CD4-positive, alpha-beta memory T cell (primary cell): Measurements from ENCODE around the gene JSRP1. TPM values are rescaled to one million over a fixed set of nuclear protein-coding genes. Genes with fewer than 3 reads are reported as not detected.
A peak's percentile ranks its signal among the peaks of the same experiment; 100 is the strongest.

Experiments used
- CTCF ChIA-PET: fragments of 350-600 bp; sonication (Branson Sonifier 250); formaldehyde crosslinking; loops from one replicate; lab custom pipeline; 2021; ENCODE audit warnings: inconsistent platforms; ENCODE audit not compliant: partially characterized antibody; lab: Charles Lee
- POLR2A ChIA-PET: fragments of 350-600 bp; sonication (Branson Sonifier 250); formaldehyde crosslinking; loops from one replicate; lab custom pipeline; 2021; ENCODE audit not compliant: partially characterized antibody; lab: Charles Lee
- DNase-seq, 5 donors: peaks; one replicate each; pipeline versions ENCODE4 v3.0.0 to v3.0.0-alpha.2; 2020 to 2022; ENCODE audit warnings: mixed read lengths in 1 of 5
- H3K27ac ChIP-seq: one replicate; pipeline ENCODE4 v1.7.0; 2013; ENCODE audit warnings: low read depth, low read length
- H3K27me3 ChIP-seq: 2 replicates; pipeline ENCODE4 v1.7.0; 2013; ENCODE audit warnings: mild to moderate bottlenecking, low read length, moderate library complexity; ENCODE audit not compliant: insufficient read depth
- H3K36me3 ChIP-seq: 2 replicates; pipeline ENCODE4 v1.7.0; 2013; ENCODE audit warnings: mild to moderate bottlenecking, low read length, moderate library complexity; ENCODE audit not compliant: insufficient read depth
- H3K4me1 ChIP-seq: 2 replicates; pipeline ENCODE4 v1.7.0; 2013; ENCODE audit warnings: mild to moderate bottlenecking, low read length, moderate library complexity; ENCODE audit not compliant: insufficient read depth
- H3K4me3 ChIP-seq, 2 donors: one replicate each; pipeline ENCODE4 v1.7.0; 2013; ENCODE audit warnings: low read length in 2 of 2, mild to moderate bottlenecking in 1 of 2
- H3K9me3 ChIP-seq, 2 donors: one replicate each; pipeline ENCODE4 v1.7.0; 2013; ENCODE audit warnings: low read length in 2 of 2, control low read depth in 1 of 2; ENCODE audit not compliant: control insufficient read depth in 1 of 2
- H3K27ac Mint-ChIP-seq, 7 donors: one replicate each; pipeline ENCODE4 v1.8.0; 2020 to 2021; ENCODE audit warnings: mixed read lengths in 7 of 7, mild to moderate bottlenecking in 6 of 7, inconsistent platforms in 3 of 7, moderate library complexity in 3 of 7
- H3K27me3 Mint-ChIP-seq, 2 donors: one replicate each; pipeline ENCODE4 v1.8.0; 2020 to 2021; ENCODE audit warnings: mixed read lengths in 2 of 2
- H3K36me3 Mint-ChIP-seq, 2 donors: one replicate each; pipeline ENCODE4 v1.8.0; 2020 to 2021; ENCODE audit warnings: mixed read lengths in 2 of 2, inconsistent platforms in 1 of 2, mild to moderate bottlenecking in 1 of 2
- H3K4me1 Mint-ChIP-seq, 4 donors: one replicate each; pipeline ENCODE4 v1.8.0; 2020 to 2021; ENCODE audit warnings: mixed read lengths in 4 of 4, mild to moderate bottlenecking in 1 of 4
- H3K4me3 Mint-ChIP-seq, 8 donors: one replicate each; pipeline ENCODE4 v1.8.0; 2020 to 2021; ENCODE audit warnings: mixed read lengths in 8 of 8, mild to moderate bottlenecking in 7 of 8, moderate library complexity in 6 of 8, inconsistent platforms in 3 of 8
- H3K9me3 Mint-ChIP-seq, 8 donors: one replicate each; pipeline ENCODE4 v1.8.0; 2020 to 2021; ENCODE audit warnings: mixed read lengths in 8 of 8, mild to moderate bottlenecking in 5 of 8, inconsistent platforms in 3 of 8, moderate library complexity in 1 of 8
- intact Hi-C: fragments of 100-400 bp; cut with micrococcal nuclease; formaldehyde crosslinking; loops from one replicate; pipeline ENCODE4 v1.15.1; 2023
- polyA plus RNA-seq, 2 donors: library from polyadenylated mRNA; unstranded; fragments of 300-500 nt; fragmentation: Illumina TruSeq; gene quantifications; one replicate each; pipeline ENCODE4 v1.2.3, GENCODE V29; 2021
- total RNA-seq, 2 experiments: library from RNA; stranded (reverse); gene quantifications; one replicate each; pipeline ENCODE4 v1.2.3, GENCODE V29; 2021

Gene JSRP1
- total and polyA plus RNA-seq, 4 experiments from 2014 or later: 1.1 to 1.7 (median 1.4) TPM

DNA sequence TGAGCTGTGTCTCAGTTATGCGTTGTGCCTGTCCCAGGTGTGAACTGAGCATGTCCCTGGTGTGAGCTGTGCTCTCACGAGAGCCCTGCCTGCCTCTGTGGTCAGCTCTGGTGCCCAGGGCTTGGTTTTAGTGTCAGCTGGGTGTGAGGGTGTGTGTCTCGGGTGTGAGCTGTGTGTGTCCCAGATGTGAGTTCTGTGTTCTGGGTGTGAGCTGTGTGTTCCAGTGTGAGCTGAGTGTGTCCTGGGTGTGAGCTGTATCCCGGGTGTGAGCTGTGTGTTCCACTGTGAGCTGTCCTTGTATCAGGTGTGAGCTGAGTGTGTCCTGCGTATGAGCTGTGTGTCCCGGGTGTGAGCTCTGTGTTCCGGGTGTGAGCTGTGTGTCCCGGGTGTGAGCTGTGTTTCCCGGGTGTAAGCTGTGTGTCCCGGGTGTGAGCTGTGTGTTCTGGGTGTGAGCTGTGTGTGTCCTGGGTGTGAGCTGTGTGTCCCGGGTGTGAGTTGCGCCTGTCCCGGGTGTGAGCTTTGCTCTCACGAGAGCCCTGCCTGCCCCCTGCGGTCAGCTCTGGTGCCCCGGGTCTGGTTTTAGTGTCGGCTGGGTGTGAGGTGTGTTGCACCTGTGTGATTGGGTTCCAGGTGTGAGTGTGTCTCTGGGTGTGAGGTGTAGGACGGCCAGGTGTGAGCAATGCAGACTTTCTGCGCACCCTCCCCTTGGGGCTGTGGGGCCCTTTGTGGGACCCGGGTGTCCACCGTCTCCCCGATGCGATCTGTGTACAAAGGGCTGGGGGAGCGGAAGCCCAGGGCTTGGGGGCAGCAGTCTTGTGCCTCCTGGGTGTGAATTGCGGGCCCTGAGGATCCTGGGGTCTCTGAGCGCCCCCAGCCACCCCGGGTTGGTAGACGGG lies 32.8 kb upstream of the JSRP1 start:
- H3K27ac Mint-ChIP-seq: peak overlapping the region; percentile 48 to 94 (median 83)
- POLR2A ChIA-PET: interaction anchor here (0.7 to 3.1 kb wide), 14 partner anchors 9 to 105 kb away, joined by 3 to 48 read pairs (median 5); partner anchors contain the start of genes LSM7 and SPPL2B
- Histone ChIP-seq H3K4me3 (peak overlapping the region in 1 of 2 donors; percentile 67), H3K27ac (no peak overlapping the region), H3K27me3 (no peaks in the 10 kb centered on the region), H3K9me3 (no peaks in the 10 kb centered on the region), H3K36me3 (no peaks in the 10 kb centered on the region), H3K4me1 (peaks cover 24% of the 10 kb centered on the region)
- peak overlapping the region; percentile 87 to 94 (median 90) for H3K4me3 Mint-ChIP-seq
- peaks cover 10 to 36% (median 24%) of the 10 kb centered on the region in 4 donors for H3K4me1 Mint-ChIP-seq
- DNase-seq: peak in 1 of 5 donors; percentile 37
- H3K9me3 Mint-ChIP-seq: peaks cover 0 to 2% (median 0%) of the 10 kb centered on the region in 8 donors
- H3K36me3 Mint-ChIP-seq: peaks cover 0 to 10% of the 10 kb centered on the region in 2 donors
- CTCF ChIA-PET: interaction anchor here (0.9 to 3.2 kb wide), 10 partner anchors 8 to 325 kb away, joined by 3 to 35 read pairs (median 4); no protein-coding TSS in a partner anchor
- intact Hi-C loops: no loop called here
- peaks cover 0 to 2% of the 10 kb centered on the region in 2 donors for H3K27me3 Mint-ChIP-seq

- Mint-ChIP-seq H3K9me3 (peaks cover 0 to 2% (median 0%) of the 10 kb centered on the region in 8 donors), H3K27ac (peak overlapping the region in 4 of 7 donors; percentile 75 to 90 (median 84))
- intact Hi-C loops: no loop called here
Measured at GRCh38 chr19:2288338-2288817, 32.2 kb upstream of the JSRP1 start.

DNA sequence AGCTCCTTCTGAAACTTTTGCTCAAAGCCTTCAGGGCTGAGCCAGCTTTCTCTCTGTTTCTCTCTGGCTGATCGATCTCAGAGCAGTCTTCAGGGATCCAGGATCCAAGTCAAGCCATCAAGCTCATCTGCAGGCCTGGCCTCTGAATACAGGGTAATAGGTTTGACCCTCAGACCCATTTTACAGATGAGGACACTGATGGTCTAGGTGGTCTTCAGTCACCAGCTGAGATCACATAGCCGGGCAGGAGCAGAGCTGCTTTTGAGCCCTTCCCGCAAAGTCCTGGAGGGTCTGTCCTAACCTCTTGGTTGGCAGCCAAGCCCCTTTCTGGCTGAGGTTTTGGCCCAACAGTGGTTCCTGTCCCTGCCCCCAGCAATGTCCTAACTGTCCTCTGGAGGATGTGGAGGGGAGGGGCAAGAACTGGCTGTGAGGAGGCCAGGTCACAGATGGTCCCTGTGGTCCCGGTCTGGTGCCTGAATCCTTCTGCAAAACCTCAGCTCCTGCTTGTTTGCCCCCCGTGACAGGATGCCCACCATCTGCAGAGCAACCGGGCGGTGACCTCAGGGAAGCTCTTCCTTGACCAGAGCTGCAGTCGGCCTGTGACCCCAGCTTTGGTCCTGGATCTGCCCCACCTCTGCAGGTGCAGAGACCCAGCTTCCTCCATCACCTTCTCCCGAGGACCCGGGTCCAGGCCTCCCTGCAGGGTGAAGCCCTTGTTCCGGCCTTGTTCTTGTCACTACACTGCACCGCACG lies 31.5 kb upstream of the JSRP1 start:
- peaks cover 24% of the 10 kb centered on the region for H3K4me1 ChIP-seq
- peaks cover 0 to 2% of the 10 kb centered on the region in 2 donors for H3K27me3 Mint-ChIP-seq
- H3K9me3 ChIP-seq: no peaks in the 10 kb centered on the region
- CTCF ChIA-PET: interaction anchor here (0.7 to 3.2 kb wide), 6 partner anchors 9 to 326 kb away, joined by 3 to 35 read pairs (median 6); no protein-coding TSS in a partner anchor
- POLR2A ChIA-PET: interaction anchor here (0.6 to 3.1 kb wide), 6 partner anchors 9 to 50 kb away, joined by 3 to 48 read pairs (median 7); no protein-coding TSS in a partner anchor
- H3K27me3 ChIP-seq: no peaks in the 10 kb centered on the region
- DNase-seq: no peak
- H3K27ac Mint-ChIP-seq: peak overlapping the region in 4 of 7 donors; percentile 41 to 90 (median 78)
- no peak overlapping the region for H3K27ac ChIP-seq
- no peak overlapping the region for H3K4me3 ChIP-seq
- peaks cover 0 to 4% of the 10 kb centered on the region in 2 donors for H3K36me3 Mint-ChIP-seq
- intact Hi-C loops: no loop called here
- H3K9me3 Mint-ChIP-seq: peaks cover 0 to 2% (median 0%) of the 10 kb centered on the region in 8 donors
- no peaks in the 10 kb centered on the region for H3K36me3 ChIP-seq
- H3K4me3 Mint-ChIP-seq: no peak overlapping the region
- peaks cover 8 to 32% (median 19%) of the 10 kb centered on the region in 4 donors for H3K4me1 Mint-ChIP-seq

More at GRCh38 chr19:2288338-2288817, 32.2 kb upstream of the JSRP1 start:
- H3K9me3 ChIP-seq: no peaks in the 10 kb centered on the region
- peaks cover 24% of the 10 kb centered on the region for H3K4me1 ChIP-seq
- H3K27ac ChIP-seq: no peak overlapping the region
- peaks cover 0 to 2% of the 10 kb centered on the region in 2 donors for H3K27me3 Mint-ChIP-seq
- H3K36me3 Mint-ChIP-seq: peaks cover 0 to 6% of the 10 kb centered on the region in 2 donors
- CTCF ChIA-PET: interaction anchor here (0.9 to 3.2 kb wide), 10 partner anchors 9 to 326 kb away, joined by 3 to 35 read pairs (median 4); no protein-coding TSS in a partner anchor
- no peaks in the 10 kb centered on the region for H3K36me3 ChIP-seq
- H3K4me1 Mint-ChIP-seq: peaks cover 8 to 30% (median 20%) of the 10 kb centered on the region in 4 donors
- H3K27me3 ChIP-seq: no peaks in the 10 kb centered on the region
- DNase-seq: no peak
- H3K4me3 ChIP-seq: no peak overlapping the region
- peak overlapping the region in 7 of 8 donors; percentile 87 to 92 (median 90) for H3K4me3 Mint-ChIP-seq
- POLR2A ChIA-PET: interaction anchor here (1.0 to 3.1 kb wide), 10 partner anchors 8 to 56 kb away, joined by 3 to 48 read pairs (median 7); partner anchors contain the start of genes LSM7 and SPPL2B

GRCh38 chr19:2286402-2287140 lies 30.4 kb upstream of the JSRP1 start:
- intact Hi-C loops: no loop called here
- H3K4me3 ChIP-seq: no peak overlapping the region
- POLR2A ChIA-PET: interaction anchor here (1.1 to 3.1 kb wide), 5 partner anchors 11 to 48 kb away, joined by 3 to 48 read pairs (median 5); no protein-coding TSS in a partner anchor

GRCh38 chr19:2283835-2284507 lies 27.8 kb upstream of the JSRP1 start:
- Histone ChIP-seq H3K4me1 (peaks cover 20% of the 10 kb centered on the region), H3K4me3 (no peak overlapping the region), H3K9me3 (no peaks in the 10 kb centered on the region), H3K36me3 (no peaks in the 10 kb centered on the region), H3K27me3 (no peaks in the 10 kb centered on the region), H3K27ac (no peak overlapping the region)
- H3K27ac Mint-ChIP-seq: peak overlapping the region in 2 of 7 donors; percentile 24 to 32
- intact Hi-C loops: no loop called here
- H3K9me3 Mint-ChIP-seq: peaks cover 0 to 2% (median 0%) of the 10 kb centered on the region in 8 donors
- CTCF ChIA-PET: interaction anchor here (1.7 kb wide), 1 partner anchor 10 kb away, joined by 7 read pairs; no protein-coding TSS in a partner anchor
- peaks cover 0 to under 1% of the 10 kb centered on the region in 2 donors for H3K27me3 Mint-ChIP-seq
- H3K4me1 Mint-ChIP-seq: peaks cover 5 to 27% (median 18%) of the 10 kb centered on the region in 4 donors
- no peak overlapping the region for H3K4me3 Mint-ChIP-seq
- peak in 1 of 5 donors; percentile 5 for DNase-seq
- POLR2A ChIA-PET: no interaction called here
- H3K36me3 Mint-ChIP-seq: no peaks in the 10 kb centered on the region

More at GRCh38 chr19:2286402-2287140, 30.4 kb upstream of the JSRP1 start:
- no peak overlapping the region for H3K4me3 Mint-ChIP-seq
- H3K9me3 Mint-ChIP-seq: peaks cover 0 to 2% (median 0%) of the 10 kb centered on the region in 8 donors
- CTCF ChIA-PET: interaction anchor here (1.1 to 3.2 kb wide), 3 partner anchors 10 to 12 kb away, joined by 3 to 35 read pairs (median 4); no protein-coding TSS in a partner anchor
- Histone ChIP-seq H3K9me3 (no peaks in the 10 kb centered on the region), H3K36me3 (no peaks in the 10 kb centered on the region), H3K4me1 (peaks cover 36% of the 10 kb centered on the region), H3K27me3 (no peaks in the 10 kb centered on the region), H3K27ac (no peak overlapping the region)
- H3K36me3 Mint-ChIP-seq: peaks cover 0 to 3% of the 10 kb centered on the region in 2 donors
- H3K4me1 Mint-ChIP-seq: peaks cover 11 to 39% (median 25%) of the 10 kb centered on the region in 4 donors
- peak overlapping the region in 1 of 7 donors; percentile 74 for H3K27ac Mint-ChIP-seq
- H3K27me3 Mint-ChIP-seq: peaks cover 0 to 2% of the 10 kb centered on the region in 2 donors
- DNase-seq: peak in 1 of 5 donors; percentile 23
